Activated CD8-positive, alpha-beta T cell treated with anti-CD3 and anti-CD28 coated beads for 36 hours (primary cell): ENCODE results near the gene DDX4. TPM values are rescaled to one million over a fixed set of nuclear protein-coding genes. Genes with fewer than 3 reads are reported as not detected.

Experiments
- ATAC-seq: fragments of 200-7000 bp; cut with Tn5 transposase; one replicate; pipeline ENCODE4 v1.10.0; 2021; ENCODE audit warnings: mild to moderate bottlenecking, moderate library complexity
- CTCF ChIA-PET: fragments of 350-600 bp; sonication (Branson Sonifier 250); formaldehyde crosslinking; loops from one replicate; lab custom pipeline; 2021; ENCODE audit warnings: antibody characterized with exemption; lab: Charles Lee
- POLR2A ChIA-PET: fragments of 350-600 bp; sonication (Branson Sonifier 250); formaldehyde crosslinking; loops from one replicate; lab custom pipeline; 2021; ENCODE audit warnings: antibody characterized with exemption; lab: Charles Lee
- DNase-seq: peaks from one replicate; pipeline ENCODE4 v3.0.0-alpha.2; 2020
- H3K27ac Mint-ChIP-seq: one replicate; pipeline ENCODE4 v1.8.0; 2021; ENCODE audit warnings: mild to moderate bottlenecking, mixed read lengths
- H3K27me3 Mint-ChIP-seq: one replicate; pipeline ENCODE4 v1.8.0; 2021; ENCODE audit warnings: mixed read lengths
- H3K36me3 Mint-ChIP-seq: one replicate; pipeline ENCODE4 v1.8.0; 2021; ENCODE audit warnings: low read depth, mixed read lengths
- H3K4me1 Mint-ChIP-seq: one replicate; pipeline ENCODE4 v1.8.0; 2021; ENCODE audit warnings: low read depth, mixed read lengths
- H3K4me3 Mint-ChIP-seq: one replicate; pipeline ENCODE4 v1.8.0; 2021; ENCODE audit warnings: mild to moderate bottlenecking, moderate library complexity, mixed read lengths
- H3K9me3 Mint-ChIP-seq: one replicate; pipeline ENCODE4 v1.8.0; 2021; ENCODE audit warnings: mixed read lengths
- CTCF ChIP-seq: fragments of 200-600 bp; IDR thresholded peaks from one replicate; pipeline ENCODE4 v1.8.0; 2022; ENCODE audit warnings: antibody characterized with exemption, mild to moderate bottlenecking
- intact Hi-C: fragments of 100-400 bp; cut with micrococcal nuclease; formaldehyde crosslinking; loops from one replicate; pipeline ENCODE4 v1.10.0; 2022
- total RNA-seq, 2 experiments: library from RNA; stranded (reverse); gene quantifications; one replicate each; pipeline ENCODE4 v1.2.3, GENCODE V29; 2021

DDX4 gene
- total RNA-seq, 2 experiments from 2014 or later = not detected

GRCh38 chr5:55732585-55732984 lies 5.3 kb upstream of the DDX4 start:
- intact Hi-C loops = no loop called here
- Mint-ChIP-seq H3K27ac (no peak overlapping the region), H3K36me3 (no peaks in the 10 kb centered on the region), H3K27me3 (no peaks in the 10 kb centered on the region), H3K4me1 (no peaks in the 10 kb centered on the region), H3K9me3 (no peaks in the 10 kb centered on the region), H3K4me3 (no peak overlapping the region)
- CTCF ChIA-PET = no interaction called here
- no peak for TF ChIP-seq CTCF
- POLR2A ChIA-PET = no interaction called here
- DNase-seq = no peak
- no peak for ATAC-seq

- no peaks in the 10 kb centered on the region for H3K9me3 Mint-ChIP-seq
- H3K4me3 Mint-ChIP-seq = no peak overlapping the region
- ChIA-PET CTCF (no interaction called here), POLR2A (no interaction called here)
- intact Hi-C loops = no loop called here
- H3K27ac Mint-ChIP-seq = no peak overlapping the region
- H3K27me3 Mint-ChIP-seq = no peaks in the 10 kb centered on the region
- ATAC-seq = no peak
- no peak for TF ChIP-seq CTCF
- no peaks in the 10 kb centered on the region for H3K36me3 Mint-ChIP-seq
- no peak for DNase-seq
- no peaks in the 10 kb centered on the region for H3K4me1 Mint-ChIP-seq
Measured at GRCh38 chr5:55734658-55735057, 3.2 kb upstream of the DDX4 start.

GRCh38 chr5:55742778-55743177 lies 4.9 kb downstream of the DDX4 start:
- Mint-ChIP-seq H3K4me3 (no peak overlapping the region), H3K27ac (no peak overlapping the region), H3K4me1 (no peaks in the 10 kb centered on the region), H3K9me3 (no peaks in the 10 kb centered on the region), H3K27me3 (peaks cover 2% of the 10 kb centered on the region), H3K36me3 (no peaks in the 10 kb centered on the region)
- TF ChIP-seq CTCF = no peak
- ChIA-PET POLR2A (no interaction called here), CTCF (interaction anchor here (1.2 kb wide), 1 partner anchor 25 kb away, joined by 3 read pairs; no protein-coding TSS in a partner anchor)
- intact Hi-C loops = no loop called here
- ATAC-seq = no peak
- DNase-seq = no peak

- H3K27ac Mint-ChIP-seq = no peak overlapping the region
- no peak for DNase-seq
- no peak for ATAC-seq
- ChIA-PET CTCF (no interaction called here), POLR2A (no interaction called here)
- peaks cover 11% of the 10 kb centered on the region for H3K27me3 Mint-ChIP-seq
- no peak for TF ChIP-seq CTCF
- intact Hi-C loops = no loop called here
- no peak overlapping the region for H3K4me3 Mint-ChIP-seq
- H3K36me3 Mint-ChIP-seq = no peaks in the 10 kb centered on the region
- H3K9me3 Mint-ChIP-seq = no peaks in the 10 kb centered on the region
- no peaks in the 10 kb centered on the region for H3K4me1 Mint-ChIP-seq
Measured at GRCh38 chr5:55747778-55748318, 10.0 kb downstream of the DDX4 start.

GRCh38 chr5:55749387-55749786 lies 11.5 kb downstream of the DDX4 start:
- H3K27me3 Mint-ChIP-seq = peaks cover 11% of the 10 kb centered on the region

More at GRCh38 chr5:55749387-55749786, 11.5 kb downstream of the DDX4 start:
- no peak overlapping the region for H3K4me3 Mint-ChIP-seq
- ATAC-seq (no peak), DNase-seq (no peak)
- no peak overlapping the region for H3K27ac Mint-ChIP-seq
- no peaks in the 10 kb centered on the region for H3K36me3 Mint-ChIP-seq
- TF ChIP-seq CTCF = no peak
- ChIA-PET CTCF (no interaction called here), POLR2A (no interaction called here)
- no peaks in the 10 kb centered on the region for H3K4me1 Mint-ChIP-seq
- no peaks in the 10 kb centered on the region for H3K9me3 Mint-ChIP-seq
- intact Hi-C loops = no loop called here
